ENCODE data around the gene LDAH. TPM values are rescaled to one million over a fixed set of nuclear protein-coding genes. Genes with fewer than 3 reads are reported as not detected.

The LDAH gene
- total and polyA plus RNA-seq, 10 of the 15 experiments (the other 5 are each of a cell fraction or from before 2014, with no cell fraction given): 17.9 to 44.7 (median 30.0) TPM

DNA sequence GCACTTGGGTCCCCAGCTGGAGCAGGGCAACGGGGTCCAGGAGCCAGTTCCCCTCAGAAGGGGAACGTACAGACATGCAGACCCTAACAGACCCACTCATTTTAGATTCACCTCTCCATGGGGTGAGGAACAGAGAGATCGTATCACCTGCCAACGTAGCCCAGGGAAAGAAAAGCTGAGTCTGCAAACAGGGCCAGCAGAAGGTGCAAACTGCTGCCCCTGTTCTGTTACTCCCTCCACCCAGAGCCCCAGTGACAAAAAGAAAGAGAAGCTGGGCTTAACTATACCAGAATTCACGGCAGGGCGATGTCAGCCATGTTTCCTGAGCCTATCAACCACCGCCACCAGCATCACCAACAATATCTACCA, 171.2 kb downstream of the LDAH start (continued):
- TF ChIP-seq HSF1 (IDR thresholded peaks at IDR 0.05; ENCODE audit: low read depth, low read length) (no peak), HCFC1 (IDR thresholded peaks at IDR 0.05; ENCODE audit: low read length) (no peak), ZNF622 (IDR thresholded peaks at IDR 0.05) (no peak)

DNA sequence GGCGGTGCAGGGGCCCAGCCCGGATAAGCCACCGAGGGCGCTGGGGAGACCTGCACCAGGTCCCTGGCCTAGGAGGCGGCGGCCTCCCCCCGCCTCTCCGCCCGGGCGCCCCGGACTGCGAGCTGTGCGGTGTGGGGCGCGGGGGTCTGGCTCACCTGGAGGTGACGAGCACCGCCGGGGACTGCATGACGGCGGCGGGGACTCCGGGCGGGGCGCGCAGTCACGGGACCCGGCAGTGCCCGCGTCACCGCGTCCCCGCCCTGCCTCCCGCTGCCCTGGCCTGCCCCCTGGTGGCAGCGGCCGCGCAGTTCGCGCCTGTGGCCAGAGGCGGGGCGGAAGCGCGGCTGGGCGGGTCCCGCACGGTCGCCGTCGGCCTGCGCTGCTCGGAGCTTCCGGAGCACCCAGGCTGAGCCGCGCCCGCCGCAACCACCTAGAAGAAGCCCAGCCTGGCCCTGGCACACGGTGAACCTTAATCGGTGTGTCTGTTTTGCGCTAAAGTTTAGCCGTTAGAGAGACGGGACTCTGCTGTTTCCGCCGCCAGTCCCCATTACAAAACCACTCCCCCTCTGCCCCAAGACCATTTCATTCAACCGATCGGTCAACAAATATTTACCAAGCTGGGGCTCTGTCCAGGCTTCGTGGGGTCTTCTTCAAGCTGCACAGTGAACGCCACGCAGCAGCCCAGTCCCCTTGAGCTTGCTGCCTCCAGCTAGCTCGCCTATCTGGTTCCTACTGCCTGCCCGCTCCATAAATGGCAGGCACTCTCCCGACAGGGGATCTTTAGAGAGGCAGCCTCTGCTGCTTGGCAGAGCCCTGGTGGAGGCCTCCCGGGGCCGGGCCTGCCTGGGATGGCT, 171.8 kb downstream of the LDAH start, which contains the start of gene HS1BP3:
HS1BP3 (minus strand) TSS at position 222 of the 854 bp plus-strand sequence; CDS start at position 187, 35 bp downstream.
- BruUV-seq (replicated peaks): no TSS peak
- Histone ChIP-seq H3K27ac (ENCODE audit: control insufficient read depth, insufficient read depth) (no peak within 1 kb of the TSS; the same call in 1 of the 2 replicates), H3K4me3 (peak within 1 kb of the TSS; percentile 96), H3K36me3 (ENCODE audit: control insufficient read depth in 2 of 2, insufficient read depth in 2 of 2, low read length in 1 of 2) (no peaks in the 10 kb centered on the region), H3K79me2 (ENCODE audit: control insufficient read depth, insufficient read depth, low read length) (no peaks in the 10 kb centered on the region), H3K27me3 (replicated peaks in 1 of 2; ENCODE audit: control insufficient read depth in 2 of 2, insufficient read depth in 2 of 2, low read length in 1 of 2) (peaks cover 0 to 1% of the 10 kb centered on the region in 2 experiments; a peak in 1 of 4 replicates), H3K4me1 (ENCODE audit: control insufficient read depth, insufficient read depth, low read length) (peaks cover 4% of the 10 kb centered on the region), H4K20me1 (ENCODE audit: control insufficient read depth, insufficient read depth) (no peaks in the 10 kb centered on the region), H2AFZ (ENCODE audit: control insufficient read depth, low read depth, low read length) (peak within 1 kb of the TSS; percentile 88), H3K9me3 (replicated peaks; ENCODE audit: control insufficient read depth, insufficient read depth, low read length) (no peaks in the 10 kb centered on the region), H3K4me2 (ENCODE audit: control insufficient read depth, insufficient read depth) (peak within 1 kb of the TSS; percentile 98), H3K9ac (ENCODE audit: control insufficient read depth, insufficient read depth, low read length) (peak within 1 kb of the TSS; percentile 59)
- in situ Hi-C loops (cut with MboI): loop anchor here (25.0 kb wide), 1 partner anchor 461 kb away; the partner anchor contains the start of gene TDRD15
- POLR2A ChIA-PET: interaction anchor here (0.5 to 1.6 kb wide), 3 partner anchors 204 to 274 kb away, joined by 5 to 6 read pairs (median 5); partner anchors contain the start of gene RHOB
- ATAC-seq (peak; percentile 98), DNase-seq (ENCODE audit: low read depth, low spot score) (peak; percentile 43), FAIRE-seq (peak; percentile 84)
- CTCF ChIA-PET: interaction anchor here (0.5 to 5.0 kb wide), 37 partner anchors 9 to 422 kb away, joined by 3 to 44 read pairs (median 4); partner anchors contain the start of gene RHOB
- SMC1A ChIA-PET (ENCODE audit: uncharacterized antibody, unreplicated experiment): interaction anchor here (0.6 to 3.3 kb wide), 17 partner anchors 9 to 600 kb away, joined by 3 to 22 read pairs (median 3); partner anchors contain the start of genes LAPTM4A and RHOB
- intact Hi-C loops (cut with micrococcal nuclease; ENCODE audit: unreplicated experiment): no loop called here
- RAD21 ChIA-PET (ENCODE audit: unreplicated experiment): interaction anchor here (0.8 to 3.3 kb wide), 14 partner anchors 9 to 635 kb away, joined by 3 to 24 read pairs (median 6); partner anchors contain the start of gene RHOB
- WGBS (ENCODE audit: insufficient coverage, insufficient replicate concordance, low lambda C conversion rate, missing lambda C conversion rate): 3% methylated on average over 56 of the region's 72 CpGs
- TF ChIP-seq SPI1 (IDR thresholded peaks at IDR 0.05; ENCODE audit: borderline replicate concordance, insufficient read depth, low read depth, low read length) (peak; percentile 40; the same call in 1 of the 2 replicates), HSF1 (IDR thresholded peaks at IDR 0.05; ENCODE audit: low read depth, low read length) (no peak), SUPT20H (IDR thresholded peaks at IDR 0.05; ENCODE audit: borderline replicate concordance, control insufficient read depth, low read depth, low read length) (no peak), SMAD5 (IDR thresholded peaks at IDR 0.05; ENCODE audit: low read depth) (0 out of 2 replicates have a peak, but pooled peaks have one; percentile 32), NFYA (IDR thresholded peaks at IDR 0.05; ENCODE audit: borderline replicate concordance, low read depth, low read length) (no peak), SMAD1 (IDR thresholded peaks at IDR 0.05; ENCODE audit: low read depth, partially characterized antibody) (no peak), POLR2AphosphoS5 (IDR thresholded peaks at IDR 0.05; ENCODE audit: low read length) (peak; percentile 71; the same call in 1 of the 2 replicates), MXI1 (IDR thresholded peaks at IDR 0.05; ENCODE audit: low read depth, low read length) (peak; percentile 65; the same call in 1 of the 2 replicates), STAT3 (IDR thresholded peaks at IDR 0.05; ENCODE audit: low read depth, low read length) (no peak), NKRF (conservative IDR thresholded peaks at IDR 0.05) (peak; percentile 79)

Measured in GM12878 (cell line).